Measurements from ENCODE around the gene F13B.
"Not testable (repeated sequence)": the region's sequence is repeated elsewhere in the genome, so short reads cannot be mapped to it uniquely, and the experiment has no call there.

F13B gene

DNA sequence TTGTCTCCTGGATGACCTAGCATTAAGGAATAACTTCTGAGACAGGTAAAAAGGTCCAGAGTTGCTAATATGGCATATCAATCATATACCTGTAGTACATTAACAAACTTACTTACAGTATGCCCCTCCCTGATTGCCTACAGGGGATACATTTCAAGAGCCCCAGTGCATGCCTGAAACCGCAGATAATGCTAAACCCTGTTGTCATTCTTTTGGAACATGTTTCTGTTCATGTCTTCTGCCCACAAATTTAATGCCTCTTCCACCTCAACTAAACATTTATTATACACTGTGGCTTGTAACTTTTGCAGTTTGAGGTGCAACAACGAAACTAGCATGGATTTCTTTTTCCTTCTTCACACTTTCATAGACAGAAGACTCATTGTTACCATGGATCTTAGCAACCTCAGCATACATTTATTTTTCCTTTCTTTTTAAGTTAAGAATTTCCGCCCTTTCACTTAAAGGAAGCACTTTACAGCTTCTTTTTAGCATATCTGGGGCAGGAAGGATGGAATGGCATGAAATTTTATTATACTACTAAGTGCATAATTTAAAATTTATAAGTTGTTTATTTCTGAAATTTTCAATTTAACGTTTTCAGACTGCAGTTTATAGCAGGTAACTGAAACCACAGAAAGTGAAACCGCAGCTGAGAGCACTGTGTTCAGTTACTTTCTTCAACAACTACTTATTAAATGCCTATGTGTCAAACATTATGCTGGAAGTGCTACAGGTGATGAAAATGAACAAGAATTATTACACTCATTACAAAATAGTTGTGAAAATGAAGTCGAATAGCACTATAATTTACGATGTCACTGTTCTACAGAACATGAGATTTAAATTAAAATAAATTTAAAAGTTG, 25.3 kb downstream of the F13B start:
- H3K27ac ChIP-seq (ENCODE audit: low read length), result no peak overlapping the region
- H3K9me3 ChIP-seq (ENCODE audit: insufficient read depth, low read depth, low read length), result no peaks in the 10 kb centered on the region
- no peaks in the 10 kb centered on the region for H3K4me1 ChIP-seq (ENCODE audit: insufficient read depth, low read length)
- H3K36me3 ChIP-seq (ENCODE audit: insufficient read depth, low read depth, low read length), result no peaks in the 10 kb centered on the region
- H3K27me3 ChIP-seq (ENCODE audit: insufficient read depth, low read length), result no peaks in the 10 kb centered on the region
- H3K9ac ChIP-seq (ENCODE audit: low read depth, low read length), result no peak overlapping the region
- no peak overlapping the region for H3K4me3 ChIP-seq (ENCODE audit: low read length)

DNA sequence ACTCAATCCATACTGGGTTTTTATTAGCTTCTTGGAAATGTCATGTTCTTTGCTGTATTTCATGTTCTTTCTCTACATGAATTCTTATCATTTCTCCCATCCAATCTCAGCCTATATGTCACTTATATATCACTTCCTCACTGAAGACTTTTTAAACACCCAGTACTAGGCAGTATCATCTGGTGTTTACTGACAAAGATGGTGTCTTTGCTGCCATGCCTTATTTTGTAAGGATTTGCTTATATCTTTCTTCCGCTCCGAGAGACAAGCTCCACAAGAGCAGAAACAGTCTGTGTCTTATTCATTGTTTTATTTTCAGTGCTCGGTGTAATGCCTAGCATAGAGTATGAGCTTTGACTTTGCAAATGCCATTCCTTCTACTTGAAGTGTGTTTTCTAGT, 30.2 kb downstream of the F13B start:
- H3K9ac ChIP-seq (ENCODE audit: low read depth, low read length), result no peak overlapping the region

DNA sequence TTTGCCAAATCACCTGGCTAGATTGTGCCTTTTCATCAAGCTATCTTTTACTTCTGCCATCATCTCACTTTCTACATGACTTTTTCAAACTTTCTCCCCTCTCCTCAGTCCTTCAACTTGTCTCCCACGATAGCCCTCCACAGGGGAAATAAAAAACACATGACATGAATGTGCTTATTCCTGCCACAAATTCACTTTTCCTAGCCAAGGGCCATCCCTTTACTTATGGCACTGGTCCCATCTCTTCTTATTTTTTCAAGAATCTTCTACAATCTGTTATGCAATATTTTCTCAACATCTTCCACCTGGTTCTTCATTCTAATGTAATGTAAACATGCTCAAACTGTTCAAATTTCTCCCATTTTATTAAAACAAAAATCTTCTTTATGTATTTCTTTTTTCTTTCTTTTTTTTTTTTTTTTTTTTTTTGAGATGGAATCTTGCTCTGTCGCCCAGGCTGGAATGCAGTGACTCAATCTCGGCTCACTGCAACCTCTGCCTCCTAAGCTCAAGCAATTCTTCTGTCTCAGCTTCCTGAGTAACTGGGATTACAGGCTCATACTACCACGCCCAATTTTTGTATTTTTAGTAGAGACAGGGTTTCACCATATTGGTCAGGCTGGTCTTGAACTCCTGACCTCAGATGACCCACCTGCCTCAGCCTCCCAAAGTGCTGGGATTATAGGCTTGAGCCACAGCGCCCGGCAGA, 32.3 kb downstream of the F13B start:
- not testable (repeated sequence) for H3K4me1 ChIP-seq (ENCODE audit: insufficient read depth, low read length); H3K9ac ChIP-seq (ENCODE audit: low read depth, low read length); H3K27me3 ChIP-seq (ENCODE audit: insufficient read depth, low read length); H3K4me3 ChIP-seq (ENCODE audit: low read length); H3K27ac ChIP-seq (ENCODE audit: low read length); H3K36me3 ChIP-seq (ENCODE audit: insufficient read depth, low read depth, low read length); H3K9me3 ChIP-seq (ENCODE audit: insufficient read depth, low read depth, low read length)

More for the DNA sequence above, 30.2 kb downstream of the F13B start:
- H3K27me3 ChIP-seq (ENCODE audit: insufficient read depth, low read length), result no peaks in the 10 kb centered on the region
- H3K36me3 ChIP-seq (ENCODE audit: insufficient read depth, low read depth, low read length), result no peaks in the 10 kb centered on the region
- no peak overlapping the region for H3K4me3 ChIP-seq (ENCODE audit: low read length)
- H3K27ac ChIP-seq (ENCODE audit: low read length), result no peak overlapping the region
- H3K4me1 ChIP-seq (ENCODE audit: insufficient read depth, low read length), result no peaks in the 10 kb centered on the region
- H3K9me3 ChIP-seq (ENCODE audit: insufficient read depth, low read depth, low read length), result no peaks in the 10 kb centered on the region

DNA sequence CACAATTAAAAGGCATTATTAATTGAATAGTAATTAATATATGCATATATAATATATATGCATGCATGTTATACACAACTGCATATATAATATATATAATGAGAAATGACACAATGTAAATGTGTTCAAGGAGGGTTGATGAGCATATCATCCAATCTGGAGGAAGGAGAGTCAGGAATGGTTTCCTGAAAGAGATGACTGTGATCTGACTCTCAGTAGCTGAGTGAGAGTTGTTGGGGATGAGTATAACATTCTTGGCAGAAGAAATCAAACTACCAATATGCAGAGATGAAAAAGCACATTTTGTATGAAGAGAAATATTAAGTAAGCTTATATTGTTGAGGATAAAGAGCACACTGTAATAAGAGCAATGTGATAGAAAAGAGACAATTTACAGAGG, 37.3 kb downstream of the F13B start:
- Histone ChIP-seq H3K27me3 (ENCODE audit: insufficient read depth, low read length) (no peaks in the 10 kb centered on the region), H3K27ac (ENCODE audit: low read length) (no peak overlapping the region), H3K4me3 (ENCODE audit: low read length) (no peak overlapping the region), H3K36me3 (ENCODE audit: insufficient read depth, low read depth, low read length) (no peaks in the 10 kb centered on the region), H3K9me3 (ENCODE audit: insufficient read depth, low read depth, low read length) (no peaks in the 10 kb centered on the region), H3K9ac (ENCODE audit: low read depth, low read length) (no peak overlapping the region), H3K4me1 (ENCODE audit: insufficient read depth, low read length) (no peaks in the 10 kb centered on the region)

DNA sequence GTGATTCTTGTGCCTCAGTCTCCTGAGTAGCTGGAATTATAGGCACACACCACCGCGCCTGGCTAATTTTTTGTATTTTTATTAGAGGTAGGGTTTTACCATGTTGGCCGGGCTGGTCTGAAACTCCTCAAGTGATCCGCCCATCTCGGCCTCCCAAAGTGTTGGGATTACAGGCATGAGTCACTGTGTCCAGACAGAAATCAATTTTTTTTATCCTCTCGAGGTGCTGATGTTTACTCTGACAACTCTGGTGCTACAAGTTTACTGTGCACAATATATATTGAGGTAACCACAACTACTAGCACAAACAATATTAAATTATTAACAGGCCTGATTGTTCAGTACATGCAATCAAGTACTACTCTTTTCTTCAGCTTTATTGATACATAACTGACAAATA, 39.7 kb downstream of the F13B start:
- Histone ChIP-seq H3K27me3 (ENCODE audit: insufficient read depth, low read length) (no peaks in the 10 kb centered on the region), H3K36me3 (ENCODE audit: insufficient read depth, low read depth, low read length) (no peaks in the 10 kb centered on the region), H3K9ac (ENCODE audit: low read depth, low read length) (no peak overlapping the region), H3K4me1 (ENCODE audit: insufficient read depth, low read length) (no peaks in the 10 kb centered on the region), H3K4me3 (ENCODE audit: low read length) (no peak overlapping the region), H3K27ac (ENCODE audit: low read length) (no peak overlapping the region), H3K9me3 (ENCODE audit: insufficient read depth, low read depth, low read length) (no peaks in the 10 kb centered on the region)

DNA sequence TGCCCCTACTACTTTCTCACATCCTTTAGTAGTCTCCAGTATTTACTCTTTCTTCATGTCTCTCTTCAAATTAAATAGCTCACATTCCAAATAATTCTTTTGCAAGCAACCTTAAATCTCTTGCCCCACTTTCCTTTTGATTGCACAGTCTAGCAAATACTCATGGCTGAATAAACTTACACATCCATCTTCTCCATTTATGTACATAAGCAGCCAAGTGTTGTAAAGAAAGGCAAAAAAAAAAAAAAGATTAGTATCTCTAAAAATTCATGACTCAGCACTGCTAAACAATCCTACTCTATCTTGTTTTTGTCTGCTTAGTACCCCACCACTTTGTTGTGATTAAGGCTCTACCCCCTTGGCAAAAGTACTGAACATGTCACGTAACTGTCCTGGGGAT, 42.6 kb downstream of the F13B start:
- Histone ChIP-seq H3K27me3 (ENCODE audit: insufficient read depth, low read length) (no peaks in the 10 kb centered on the region), H3K27ac (ENCODE audit: low read length) (no peak overlapping the region), H3K9me3 (ENCODE audit: insufficient read depth, low read depth, low read length) (no peaks in the 10 kb centered on the region), H3K9ac (ENCODE audit: low read depth, low read length) (no peak overlapping the region), H3K4me1 (ENCODE audit: insufficient read depth, low read length) (no peaks in the 10 kb centered on the region), H3K4me3 (ENCODE audit: low read length) (no peak overlapping the region), H3K36me3 (ENCODE audit: insufficient read depth, low read depth, low read length) (no peaks in the 10 kb centered on the region)

DNA sequence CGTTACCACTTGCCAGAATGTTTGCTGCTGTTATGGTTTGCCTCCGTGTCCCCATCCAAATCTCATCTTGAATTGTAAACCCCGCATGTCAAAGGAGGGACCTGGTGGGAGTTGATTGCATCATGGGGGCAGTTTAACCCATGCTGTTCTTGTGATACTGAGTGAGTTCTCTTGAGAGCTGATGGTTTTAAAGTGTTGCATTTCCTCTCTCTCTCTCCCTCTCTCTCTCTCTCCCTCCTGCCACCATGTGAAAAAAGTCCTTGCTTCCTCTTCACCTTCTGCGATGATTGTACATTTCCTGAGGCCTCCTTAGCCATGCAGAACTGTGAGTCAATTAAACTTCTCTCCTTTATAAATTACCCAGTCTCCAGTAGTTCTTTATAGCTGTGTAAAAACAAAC, 45.3 kb downstream of the F13B start:
- H3K9me3 ChIP-seq (ENCODE audit: insufficient read depth, low read depth, low read length), result no peaks in the 10 kb centered on the region
- H3K27ac ChIP-seq (ENCODE audit: low read length), result no peak overlapping the region
- H3K27me3 ChIP-seq (ENCODE audit: insufficient read depth, low read length), result no peaks in the 10 kb centered on the region
- H3K4me3 ChIP-seq (ENCODE audit: low read length), result no peak overlapping the region
- H3K9ac ChIP-seq (ENCODE audit: low read depth, low read length), result no peak overlapping the region
- no peaks in the 10 kb centered on the region for H3K36me3 ChIP-seq (ENCODE audit: insufficient read depth, low read depth, low read length)
- H3K4me1 ChIP-seq (ENCODE audit: insufficient read depth, low read length), result no peaks in the 10 kb centered on the region

DNA sequence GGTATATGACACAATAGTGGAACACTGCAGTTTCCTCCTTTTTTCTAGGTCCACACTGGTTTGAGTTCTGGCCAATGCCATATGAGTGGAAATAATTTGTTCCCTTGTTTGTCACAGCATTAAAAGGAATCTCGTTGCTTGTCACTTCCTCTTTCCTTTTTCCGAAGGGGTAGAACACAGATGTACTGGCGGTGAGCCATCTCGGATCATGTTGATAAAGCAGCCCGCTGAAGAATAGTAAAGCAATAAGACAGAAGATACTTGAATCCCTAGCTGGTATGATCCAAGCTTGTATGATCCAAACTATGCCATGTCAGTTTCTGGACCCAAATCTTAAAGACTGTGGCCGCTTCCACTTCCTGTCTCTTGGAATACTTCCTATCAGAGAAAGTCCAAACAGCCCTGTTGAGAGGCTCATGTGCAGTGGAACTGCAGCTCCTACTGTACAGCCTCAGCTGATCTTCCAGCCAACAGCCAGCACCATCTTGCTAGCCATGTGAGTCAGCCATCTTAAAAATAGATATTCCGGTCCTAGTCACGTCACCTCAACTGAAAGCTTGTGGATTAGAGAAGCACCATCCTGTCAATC, 49.4 kb downstream of the F13B start:
- Histone ChIP-seq H3K27ac (ENCODE audit: low read length) (no peak overlapping the region), H3K4me1 (ENCODE audit: insufficient read depth, low read length) (no peaks in the 10 kb centered on the region), H3K27me3 (ENCODE audit: insufficient read depth, low read length) (no peaks in the 10 kb centered on the region), H3K4me3 (ENCODE audit: low read length) (no peak overlapping the region), H3K9ac (ENCODE audit: low read depth, low read length) (no peak overlapping the region), H3K36me3 (ENCODE audit: insufficient read depth, low read depth, low read length) (no peaks in the 10 kb centered on the region), H3K9me3 (ENCODE audit: insufficient read depth, low read depth, low read length) (no peaks in the 10 kb centered on the region)

DNA sequence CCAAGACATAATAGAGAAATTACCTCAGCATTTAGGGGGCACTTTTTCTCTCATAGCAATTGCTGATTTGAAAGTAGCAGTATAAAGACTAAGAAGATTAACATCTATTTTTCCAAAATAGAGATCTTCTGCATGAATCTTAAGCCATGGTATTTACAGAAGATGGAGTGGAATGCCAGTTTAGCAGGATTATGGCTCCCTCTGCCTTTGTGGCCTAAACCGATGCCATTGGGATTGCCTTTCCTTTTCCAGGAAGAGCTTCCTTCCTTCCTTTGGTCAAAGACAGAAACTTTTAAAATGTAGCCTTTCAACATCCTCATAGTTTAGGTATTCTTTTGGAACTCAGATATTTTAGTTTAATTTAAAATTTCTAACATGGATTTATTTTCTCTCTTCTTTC, 50.3 kb downstream of the F13B start:
- H3K4me3 ChIP-seq (ENCODE audit: low read length), result no peak overlapping the region
- no peak overlapping the region for H3K9ac ChIP-seq (ENCODE audit: low read depth, low read length)
- no peaks in the 10 kb centered on the region for H3K27me3 ChIP-seq (ENCODE audit: insufficient read depth, low read length)
- H3K27ac ChIP-seq (ENCODE audit: low read length), result no peak overlapping the region
- H3K9me3 ChIP-seq (ENCODE audit: insufficient read depth, low read depth, low read length), result peaks cover 2% of the 10 kb centered on the region
- H3K36me3 ChIP-seq (ENCODE audit: insufficient read depth, low read depth, low read length), result no peaks in the 10 kb centered on the region
- no peaks in the 10 kb centered on the region for H3K4me1 ChIP-seq (ENCODE audit: insufficient read depth, low read length)

DNA sequence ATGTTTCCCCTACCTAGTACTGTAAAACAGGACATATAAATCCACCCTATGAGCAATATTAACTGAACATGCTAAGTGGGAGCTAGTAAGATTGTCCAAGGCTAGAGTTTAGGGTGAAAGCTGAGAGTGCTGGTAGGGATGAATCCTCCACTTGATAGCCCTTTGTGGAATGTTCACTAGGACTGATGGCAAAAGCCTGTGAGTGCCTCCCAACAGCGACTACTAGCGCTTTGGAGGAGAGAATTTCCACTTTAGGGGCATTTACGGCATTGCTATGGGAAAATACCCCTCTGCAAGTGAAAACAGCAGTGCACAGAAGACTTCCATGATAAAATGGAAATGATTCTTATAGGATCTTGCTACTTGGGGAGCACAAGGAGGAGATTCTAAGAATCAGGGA, 53.8 kb downstream of the F13B start:
- H3K27ac ChIP-seq (ENCODE audit: low read length), result no peak overlapping the region
- H3K9me3 ChIP-seq (ENCODE audit: insufficient read depth, low read depth, low read length), result peaks cover 11% of the 10 kb centered on the region
- H3K9ac ChIP-seq (ENCODE audit: low read depth, low read length), result no peak overlapping the region
- no peaks in the 10 kb centered on the region for H3K36me3 ChIP-seq (ENCODE audit: insufficient read depth, low read depth, low read length)
- no peaks in the 10 kb centered on the region for H3K4me1 ChIP-seq (ENCODE audit: insufficient read depth, low read length)
- no peaks in the 10 kb centered on the region for H3K27me3 ChIP-seq (ENCODE audit: insufficient read depth, low read length)
- no peak overlapping the region for H3K4me3 ChIP-seq (ENCODE audit: low read length)

DNA sequence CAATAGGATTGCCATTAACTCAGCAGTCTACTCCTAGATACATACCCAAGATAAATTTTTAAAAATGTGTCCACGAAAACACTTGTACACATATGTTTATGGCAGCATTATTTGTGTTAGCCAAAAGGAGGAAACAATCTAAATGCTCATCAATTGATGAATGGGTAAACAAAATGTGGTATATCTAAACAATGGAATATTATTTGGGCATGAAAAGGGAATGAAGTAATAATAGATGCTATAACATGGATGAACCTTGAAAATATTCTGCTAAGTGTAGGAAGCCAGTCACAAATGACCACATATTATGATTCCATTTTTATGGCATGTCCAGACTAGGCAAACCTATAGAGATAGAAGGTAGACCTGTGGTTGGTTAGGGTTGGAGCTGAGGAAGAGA, 55.4 kb downstream of the F13B start:
- Histone ChIP-seq H3K36me3 (ENCODE audit: insufficient read depth, low read depth, low read length) (no peaks in the 10 kb centered on the region), H3K27ac (ENCODE audit: low read length) (no peak overlapping the region), H3K27me3 (ENCODE audit: insufficient read depth, low read length) (no peaks in the 10 kb centered on the region), H3K4me3 (ENCODE audit: low read length) (no peak overlapping the region), H3K4me1 (ENCODE audit: insufficient read depth, low read length) (no peaks in the 10 kb centered on the region), H3K9ac (ENCODE audit: low read depth, low read length) (no peak overlapping the region), H3K9me3 (ENCODE audit: insufficient read depth, low read depth, low read length) (peaks cover 11% of the 10 kb centered on the region)

DNA sequence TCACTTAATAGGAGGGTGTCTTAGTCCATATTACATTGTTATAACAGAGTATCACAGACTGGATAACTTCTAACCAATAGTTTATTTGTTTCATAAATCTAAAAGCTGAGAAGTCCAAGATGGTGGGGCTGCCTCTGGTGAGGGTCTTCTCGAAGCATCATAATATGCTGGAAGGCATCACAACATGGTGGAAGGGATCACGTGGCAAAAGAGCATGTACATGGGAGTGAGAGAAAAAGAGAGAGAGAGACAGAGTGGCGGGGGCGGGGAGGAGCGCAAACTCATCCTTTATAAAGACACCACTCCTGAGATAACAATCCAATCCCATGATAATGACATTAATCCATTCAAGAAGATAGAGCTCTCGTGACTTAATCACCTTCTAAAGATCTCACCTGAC, 58.2 kb downstream of the F13B start:
- peaks cover 11% of the 10 kb centered on the region for H3K9me3 ChIP-seq (ENCODE audit: insufficient read depth, low read depth, low read length)

More for the DNA sequence above, 58.2 kb downstream of the F13B start:
- no peaks in the 10 kb centered on the region for H3K4me1 ChIP-seq (ENCODE audit: insufficient read depth, low read length)
- H3K4me3 ChIP-seq (ENCODE audit: low read length), result no peak overlapping the region
- no peaks in the 10 kb centered on the region for H3K27me3 ChIP-seq (ENCODE audit: insufficient read depth, low read length)
- H3K27ac ChIP-seq (ENCODE audit: low read length), result no peak overlapping the region
- H3K9ac ChIP-seq (ENCODE audit: low read depth, low read length), result no peak overlapping the region
- H3K36me3 ChIP-seq (ENCODE audit: insufficient read depth, low read depth, low read length), result no peaks in the 10 kb centered on the region

Measured in iPS-20b (cell line).